ENCODE data around the gene FBXW7.
"Not testable (repeated sequence)": the region's sequence is repeated elsewhere in the genome, so short reads cannot be mapped to it uniquely, and the experiment has no call there.

The FBXW7 gene

GRCh38 chr4:152550687-152551086 is 14.8 kb upstream of the FBXW7 start:
- H3K36me3 ChIP-seq (ENCODE audit: control insufficient read depth in 1 of 2, insufficient read depth in 2 of 2, low read length in 2 of 2); H3K27me3 ChIP-seq (ENCODE audit: control insufficient read depth in 1 of 2, insufficient read depth in 2 of 2, low read length in 2 of 2); H3K4me1 ChIP-seq (ENCODE audit: control insufficient read depth in 1 of 2, insufficient read depth in 2 of 2, low read length in 2 of 2); H3K9me3 ChIP-seq (ENCODE audit: control insufficient read depth in 1 of 2, low read length in 2 of 2); H3K9ac ChIP-seq (ENCODE audit: low read depth in 1 of 2, low read length in 2 of 2); H3K27ac ChIP-seq (ENCODE audit: low read depth, low read length); H3K4me3 ChIP-seq (ENCODE audit: low read depth in 1 of 2, low read length in 2 of 2): not testable (repeated sequence)

DNA sequence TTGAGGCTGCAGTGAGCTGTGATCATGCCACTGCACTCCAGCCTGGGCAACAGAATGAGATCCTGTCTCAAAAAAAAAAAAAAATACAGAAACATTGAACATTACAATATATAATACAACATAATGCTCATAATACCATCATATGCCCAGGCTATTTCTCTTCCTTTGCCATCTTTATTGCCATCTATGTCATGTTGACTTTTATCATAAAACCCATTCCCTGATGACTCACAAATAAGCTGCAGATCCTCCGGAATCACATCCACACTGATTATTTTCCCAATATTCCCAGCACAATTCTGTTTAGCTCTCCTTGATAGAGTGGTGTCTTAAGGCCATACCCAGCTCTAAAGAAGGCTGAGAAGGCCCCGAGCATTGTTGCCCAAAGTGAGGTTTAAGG is 9.2 kb upstream of the FBXW7 start:
- H3K27ac ChIP-seq (ENCODE audit: low read depth, low read length) = no peak overlapping the region
- H3K9ac ChIP-seq (ENCODE audit: low read depth in 1 of 2, low read length in 2 of 2) = no peak overlapping the region
- H3K27me3 ChIP-seq (ENCODE audit: control insufficient read depth in 1 of 2, insufficient read depth in 2 of 2, low read length in 2 of 2) = no peaks in the 10 kb centered on the region
- peaks cover 0 to 2% of the 10 kb centered on the region in 2 donors for H3K36me3 ChIP-seq (ENCODE audit: control insufficient read depth in 1 of 2, insufficient read depth in 2 of 2, low read length in 2 of 2)
- H3K4me1 ChIP-seq (ENCODE audit: control insufficient read depth in 1 of 2, insufficient read depth in 2 of 2, low read length in 2 of 2) = peaks cover 0 to 4% of the 10 kb centered on the region in 2 donors
- peaks cover 0 to 2% of the 10 kb centered on the region in 2 donors for H3K9me3 ChIP-seq (ENCODE audit: control insufficient read depth in 1 of 2, low read length in 2 of 2)
- H3K4me3 ChIP-seq (ENCODE audit: low read depth in 1 of 2, low read length in 2 of 2) = no peak overlapping the region

DNA sequence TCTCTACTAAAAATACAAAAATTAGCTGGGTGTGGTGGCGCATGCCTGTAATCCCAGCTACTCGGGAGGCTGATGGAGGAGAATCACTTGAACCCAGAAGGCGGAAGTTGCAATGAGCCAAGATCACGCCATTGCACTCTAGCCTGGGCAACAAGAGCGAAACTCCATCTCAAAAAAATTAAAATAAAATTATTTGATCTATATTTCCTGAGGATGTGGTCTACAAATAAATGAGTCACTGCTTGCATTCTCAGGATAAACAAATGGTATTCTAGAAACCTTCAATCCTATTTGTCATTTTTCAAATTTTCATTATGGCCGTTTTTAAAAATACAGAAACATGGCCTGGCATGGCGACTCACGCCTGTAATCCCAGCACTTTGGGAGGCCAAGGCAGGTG is 8.6 kb upstream of the FBXW7 start:
- H3K4me1 ChIP-seq (ENCODE audit: control insufficient read depth in 1 of 2, insufficient read depth in 2 of 2, low read length in 2 of 2); H3K27ac ChIP-seq (ENCODE audit: low read depth, low read length); H3K9ac ChIP-seq (ENCODE audit: low read depth in 1 of 2, low read length in 2 of 2): not testable (repeated sequence)

GRCh38 chr4:152540941-152541340 is 5.0 kb upstream of the FBXW7 start:
- Histone ChIP-seq H3K4me1 (ENCODE audit: control insufficient read depth in 1 of 2, insufficient read depth in 2 of 2, low read length in 2 of 2) (peaks cover 14 to 26% of the 10 kb centered on the region in 2 donors), H3K27me3 (ENCODE audit: control insufficient read depth in 1 of 2, insufficient read depth in 2 of 2, low read length in 2 of 2) (no peaks in the 10 kb centered on the region), H3K9ac (ENCODE audit: low read depth in 1 of 2, low read length in 2 of 2) (no peak overlapping the region), H3K36me3 (ENCODE audit: control insufficient read depth in 1 of 2, insufficient read depth in 2 of 2, low read length in 2 of 2) (peaks cover 3 to 11% of the 10 kb centered on the region in 2 donors), H3K4me3 (ENCODE audit: low read depth in 1 of 2, low read length in 2 of 2) (no peak overlapping the region), H3K27ac (ENCODE audit: low read depth, low read length) (no peak overlapping the region), H3K9me3 (ENCODE audit: control insufficient read depth in 1 of 2, low read length in 2 of 2) (peaks cover 5 to 8% of the 10 kb centered on the region in 2 donors)

More for the DNA sequence above, 8.6 kb upstream of the FBXW7 start:
- H3K4me3 ChIP-seq (ENCODE audit: low read depth in 1 of 2, low read length in 2 of 2); H3K36me3 ChIP-seq (ENCODE audit: control insufficient read depth in 1 of 2, insufficient read depth in 2 of 2, low read length in 2 of 2); H3K27me3 ChIP-seq (ENCODE audit: control insufficient read depth in 1 of 2, insufficient read depth in 2 of 2, low read length in 2 of 2); H3K9me3 ChIP-seq (ENCODE audit: control insufficient read depth in 1 of 2, low read length in 2 of 2): not testable (repeated sequence)

DNA sequence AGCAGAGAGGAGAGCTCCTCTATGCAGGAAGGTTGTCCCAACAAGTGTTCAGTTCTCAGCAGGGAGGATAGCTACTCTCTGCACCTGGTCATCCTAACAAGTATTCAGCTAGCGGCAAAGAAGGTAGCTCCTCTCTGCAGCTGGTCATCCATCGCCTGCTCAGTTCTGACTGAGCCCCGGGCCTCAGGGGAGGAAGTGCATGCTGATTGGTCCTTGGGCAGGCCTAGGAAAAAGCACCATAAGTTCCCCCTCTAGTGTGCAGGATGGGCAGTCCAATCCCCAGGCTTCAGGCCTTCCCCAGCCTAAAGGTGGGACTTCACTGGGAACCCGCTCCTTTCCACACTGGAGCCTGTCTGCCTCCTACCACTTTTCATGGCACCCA is 4.4 kb upstream of the FBXW7 start:
- Histone ChIP-seq H3K27me3 (ENCODE audit: control insufficient read depth in 1 of 2, insufficient read depth in 2 of 2, low read length in 2 of 2) (no peaks in the 10 kb centered on the region), H3K9me3 (ENCODE audit: control insufficient read depth in 1 of 2, low read length in 2 of 2) (peaks cover 5 to 8% of the 10 kb centered on the region in 2 donors), H3K9ac (ENCODE audit: low read depth in 1 of 2, low read length in 2 of 2) (no peak overlapping the region), H3K27ac (ENCODE audit: low read depth, low read length) (no peak overlapping the region), H3K4me3 (ENCODE audit: low read depth in 1 of 2, low read length in 2 of 2) (no peak overlapping the region), H3K4me1 (ENCODE audit: control insufficient read depth in 1 of 2, insufficient read depth in 2 of 2, low read length in 2 of 2) (peaks cover 14 to 26% of the 10 kb centered on the region in 2 donors), H3K36me3 (ENCODE audit: control insufficient read depth in 1 of 2, insufficient read depth in 2 of 2, low read length in 2 of 2) (peaks cover 3 to 11% of the 10 kb centered on the region in 2 donors)

DNA sequence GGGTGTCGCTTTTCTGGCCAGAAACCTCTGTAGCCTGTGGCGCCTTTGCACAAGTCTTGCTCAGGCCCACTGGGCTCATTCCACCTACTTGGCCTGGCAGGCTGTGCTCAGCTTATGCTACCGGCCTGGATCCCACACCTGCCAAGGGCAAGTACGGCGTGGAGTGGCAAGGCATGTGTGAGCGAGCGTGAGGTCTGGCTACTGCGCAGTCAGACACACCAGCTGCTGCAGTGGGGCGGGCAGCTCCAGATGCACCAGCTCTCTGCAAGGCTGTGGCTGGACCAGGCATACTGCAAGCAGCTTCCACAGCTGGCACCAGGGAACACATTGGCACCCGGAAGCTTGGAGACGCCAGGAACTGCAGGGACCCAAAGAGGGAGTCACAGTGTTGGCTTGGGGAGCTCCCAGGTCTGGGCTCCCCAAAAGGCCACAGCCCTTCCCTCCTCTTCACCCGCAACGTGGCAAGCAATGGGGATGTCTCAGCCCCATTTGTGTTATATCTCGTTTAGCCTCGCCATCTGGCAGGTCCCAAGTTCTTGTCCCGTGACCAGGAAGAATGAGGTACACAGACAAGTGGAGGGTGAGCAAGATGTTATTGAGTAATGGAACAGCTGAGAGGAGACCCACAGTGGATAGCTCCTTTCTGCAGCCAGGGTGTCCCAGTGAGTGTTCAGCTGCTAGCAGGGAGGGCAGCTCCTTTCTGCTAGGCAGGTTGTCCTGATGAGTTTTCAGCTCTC is 3.8 kb upstream of the FBXW7 start:
- H3K9me3 ChIP-seq (ENCODE audit: control insufficient read depth in 1 of 2, low read length in 2 of 2) = peaks cover 5 to 8% of the 10 kb centered on the region in 2 donors
- H3K9ac ChIP-seq (ENCODE audit: low read depth in 1 of 2, low read length in 2 of 2) = no peak overlapping the region
- no peaks in the 10 kb centered on the region for H3K27me3 ChIP-seq (ENCODE audit: control insufficient read depth in 1 of 2, insufficient read depth in 2 of 2, low read length in 2 of 2)
- H3K36me3 ChIP-seq (ENCODE audit: control insufficient read depth in 1 of 2, insufficient read depth in 2 of 2, low read length in 2 of 2) = peaks cover 3 to 11% of the 10 kb centered on the region in 2 donors
- no peak overlapping the region for H3K4me3 ChIP-seq (ENCODE audit: low read depth in 1 of 2, low read length in 2 of 2)
- H3K27ac ChIP-seq (ENCODE audit: low read depth, low read length) = no peak overlapping the region
- H3K4me1 ChIP-seq (ENCODE audit: control insufficient read depth in 1 of 2, insufficient read depth in 2 of 2, low read length in 2 of 2) = peaks cover 14 to 26% of the 10 kb centered on the region in 2 donors

- Histone ChIP-seq H3K27ac (ENCODE audit: low read depth, low read length) (no peak overlapping the region), H3K4me1 (ENCODE audit: control insufficient read depth in 1 of 2, insufficient read depth in 2 of 2, low read length in 2 of 2) (peaks cover 28 to 34% of the 10 kb centered on the region in 2 donors), H3K36me3 (ENCODE audit: control insufficient read depth in 1 of 2, insufficient read depth in 2 of 2, low read length in 2 of 2) (peaks cover 3 to 11% of the 10 kb centered on the region in 2 donors), H3K9me3 (ENCODE audit: control insufficient read depth in 1 of 2, low read length in 2 of 2) (peaks cover 5 to 8% of the 10 kb centered on the region in 2 donors), H3K27me3 (ENCODE audit: control insufficient read depth in 1 of 2, insufficient read depth in 2 of 2, low read length in 2 of 2) (no peaks in the 10 kb centered on the region), H3K9ac (ENCODE audit: low read depth in 1 of 2, low read length in 2 of 2) (peak overlapping the region in 1 of 2 donors; percentile 4), H3K4me3 (ENCODE audit: low read depth in 1 of 2, low read length in 2 of 2) (peak overlapping the region; percentile 96)
Observed at GRCh38 chr4:152537881-152538280, 2.0 kb upstream of the FBXW7 start.

DNA sequence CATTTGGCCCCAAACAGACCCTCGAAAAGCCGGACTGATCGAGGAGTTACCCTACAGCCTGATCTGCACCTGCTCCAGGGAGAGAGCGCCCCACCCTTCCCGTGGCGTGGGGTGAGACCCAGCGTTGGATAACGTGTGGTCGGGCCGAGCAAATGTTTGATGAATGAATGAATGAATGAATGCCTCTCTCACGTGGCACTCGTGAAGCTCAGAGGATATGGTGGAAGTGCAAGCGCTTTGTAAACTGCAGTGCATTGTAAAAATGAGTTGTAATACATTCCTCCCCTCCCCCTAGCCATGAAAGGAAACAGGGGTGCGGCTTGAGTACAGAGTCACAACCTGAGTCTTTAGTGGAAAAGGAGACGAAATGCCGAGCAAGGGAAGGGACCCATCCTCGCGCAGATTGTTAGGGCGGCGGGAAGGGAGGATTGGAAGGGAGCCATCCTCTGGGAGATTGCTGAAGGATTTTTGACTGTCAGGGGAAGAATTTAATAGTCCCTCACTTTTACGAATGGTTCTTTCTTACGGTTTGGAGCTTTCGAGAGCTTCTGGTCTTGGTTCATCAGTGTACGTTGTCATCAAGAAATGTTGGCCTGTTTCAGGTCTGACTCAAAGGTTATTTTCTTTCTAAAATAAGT is 772 bp upstream of the FBXW7 start:
- H3K9ac ChIP-seq (ENCODE audit: low read depth in 1 of 2, low read length in 2 of 2) = peak overlapping the region; percentile 93 to 96
- peak overlapping the region; percentile 98 for H3K27ac ChIP-seq (ENCODE audit: low read depth, low read length)
- H3K27me3 ChIP-seq (ENCODE audit: control insufficient read depth in 1 of 2, insufficient read depth in 2 of 2, low read length in 2 of 2) = no peaks in the 10 kb centered on the region
- H3K9me3 ChIP-seq (ENCODE audit: control insufficient read depth in 1 of 2, low read length in 2 of 2) = peaks cover 5 to 8% of the 10 kb centered on the region in 2 donors
- H3K4me1 ChIP-seq (ENCODE audit: control insufficient read depth in 1 of 2, insufficient read depth in 2 of 2, low read length in 2 of 2) = peaks cover 34 to 38% of the 10 kb centered on the region in 2 donors
- peak overlapping the region; percentile 96 for H3K4me3 ChIP-seq (ENCODE audit: low read depth in 1 of 2, low read length in 2 of 2)
- peaks cover 3 to 11% of the 10 kb centered on the region in 2 donors for H3K36me3 ChIP-seq (ENCODE audit: control insufficient read depth in 1 of 2, insufficient read depth in 2 of 2, low read length in 2 of 2)

DNA sequence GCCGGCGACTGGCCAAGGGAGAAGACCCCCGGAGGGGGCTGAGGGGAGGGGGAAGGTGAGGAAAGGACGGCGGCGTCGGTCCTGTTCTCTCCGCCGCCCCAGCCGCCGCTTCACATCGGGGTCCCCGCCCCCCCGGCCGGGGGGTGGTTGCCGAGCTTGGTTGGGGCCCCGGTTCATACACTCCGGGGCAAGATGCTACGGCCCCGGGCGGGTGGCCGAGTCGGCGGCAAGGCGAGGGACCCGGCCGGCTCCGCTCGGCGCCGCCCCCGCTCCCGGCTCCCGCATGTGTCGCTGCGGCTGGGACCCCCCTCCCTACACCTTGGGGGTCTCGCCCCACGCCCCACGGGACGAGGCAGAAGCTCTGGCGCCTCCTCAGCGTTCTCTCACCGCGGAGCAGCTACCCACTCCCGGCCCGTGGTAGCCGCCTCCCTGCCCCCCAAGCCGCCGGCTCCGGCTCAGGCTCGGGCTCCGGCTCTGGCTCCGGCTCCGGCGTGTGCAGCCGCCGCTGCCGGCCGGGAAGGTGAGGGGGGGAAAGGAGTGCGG is 461 bp downstream of the FBXW7 start:
- Histone ChIP-seq H3K9ac (ENCODE audit: low read depth in 1 of 2, low read length in 2 of 2) (peak overlapping the region; percentile 78 to 80), H3K27me3 (ENCODE audit: control insufficient read depth in 1 of 2, insufficient read depth in 2 of 2, low read length in 2 of 2) (no peaks in the 10 kb centered on the region), H3K36me3 (ENCODE audit: control insufficient read depth in 1 of 2, insufficient read depth in 2 of 2, low read length in 2 of 2) (peaks cover 3 to 11% of the 10 kb centered on the region in 2 donors), H3K4me3 (ENCODE audit: low read depth in 1 of 2, low read length in 2 of 2) (peak overlapping the region; percentile 96), H3K27ac (ENCODE audit: low read depth, low read length) (peak overlapping the region; percentile 90), H3K9me3 (ENCODE audit: control insufficient read depth in 1 of 2, low read length in 2 of 2) (peaks cover 5 to 8% of the 10 kb centered on the region in 2 donors), H3K4me1 (ENCODE audit: control insufficient read depth in 1 of 2, insufficient read depth in 2 of 2, low read length in 2 of 2) (peaks cover 30 to 48% of the 10 kb centered on the region in 2 donors)

Measured in duodenal mucosa (tissue), 2 donors.